Measurements from ENCODE around the gene COX4I2. TPM values are rescaled to one million over a fixed set of nuclear protein-coding genes. Genes with fewer than 3 reads are reported as not detected.
A peak's percentile ranks its signal among the peaks of the same experiment; 100 is the strongest.

COX4I2 gene
- total RNA-seq, 1 donor from 2014 or later = 7.1 TPM

- intact Hi-C loops (cut with DNase I) = no loop called here
- DNase-seq (ENCODE audit: missing footprints) (no peak), ATAC-seq (no peak)
Observed at GRCh38 chr20:31681769-31682168, 44.1 kb downstream of the COX4I2 start.

GRCh38 chr20:31682352-31682751 is 44.6 kb downstream of the COX4I2 start:
- intact Hi-C loops (cut with DNase I) = no loop called here

GRCh38 chr20:31682927-31683326 is 45.2 kb downstream of the COX4I2 start:
- ATAC-seq (no peak), DNase-seq (ENCODE audit: missing footprints) (no peak)
- intact Hi-C loops (cut with DNase I) = no loop called here

More at GRCh38 chr20:31682352-31682751, 44.6 kb downstream of the COX4I2 start:
- DNase-seq (ENCODE audit: missing footprints) = no peak
- ATAC-seq = no peak

GRCh38 chr20:31684153-31685015 is 46.7 kb downstream of the COX4I2 start:
- peak; percentile 11 for ATAC-seq
- intact Hi-C loops (cut with DNase I) = no loop called here
- DNase-seq (ENCODE audit: missing footprints) = no peak

GRCh38 chr20:31685853-31686643 is 48.3 kb downstream of the COX4I2 start:
- intact Hi-C loops (cut with DNase I) = no loop called here
- DNase-seq (ENCODE audit: missing footprints) = no peak
- ATAC-seq = no peak

- intact Hi-C loops (cut with DNase I) = no loop called here
- no peak for ATAC-seq
Observed at GRCh38 chr20:31687777-31688176, 50.1 kb downstream of the COX4I2 start.

GRCh38 chr20:31689141-31689540 is 51.4 kb downstream of the COX4I2 start:
- no peak for ATAC-seq
- DNase-seq (ENCODE audit: missing footprints) = no peak
- intact Hi-C loops (cut with DNase I) = no loop called here

More at GRCh38 chr20:31687777-31688176, 50.1 kb downstream of the COX4I2 start:
- DNase-seq (ENCODE audit: missing footprints) = no peak

- DNase-seq (ENCODE audit: missing footprints) = no peak
- ATAC-seq = no peak
- intact Hi-C loops (cut with DNase I) = no loop called here
Observed at GRCh38 chr20:31690124-31690666, 52.5 kb downstream of the COX4I2 start.

GRCh38 chr20:31691646-31692275 is 54.0 kb downstream of the COX4I2 start:
- DNase-seq (ENCODE audit: missing footprints) (no peak), ATAC-seq (no peak)
- intact Hi-C loops (cut with DNase I) = no loop called here

GRCh38 chr20:31693402-31693801 is 55.7 kb downstream of the COX4I2 start:
- DNase-seq (ENCODE audit: missing footprints) (no peak), ATAC-seq (no peak)
- intact Hi-C loops (cut with DNase I) = no loop called here

GRCh38 chr20:31693987-31694661 is 56.4 kb downstream of the COX4I2 start:
- no peak for DNase-seq (ENCODE audit: missing footprints)
- ATAC-seq = no peak

More at GRCh38 chr20:31693987-31694661, 56.4 kb downstream of the COX4I2 start:
- intact Hi-C loops (cut with DNase I) = no loop called here

Small RNAs within 50 kb of the gene (microRNA-seq; reads per million reads assigned to microRNA genes)
- not detected for gene MIR3193

Other genes with a start within 250 kb of the COX4I2 start
- gene DEFB119, start 247.3 kb upstream of the COX4I2 start, total RNA-seq = not detected
- not detected for gene DEFB121, start 231.7 kb upstream of the COX4I2 start, total RNA-seq
- not detected for gene DEFB123, start 197.3 kb upstream of the COX4I2 start, total RNA-seq
- gene DEFB124, start 162.8 kb upstream of the COX4I2 start, total RNA-seq = not detected
- 2.4 TPM for gene REM1, start 162.6 kb upstream of the COX4I2 start, total RNA-seq
- gene HM13, start 123.5 kb upstream of the COX4I2 start, total RNA-seq = 46.7 TPM
- gene ID1, start 32.6 kb upstream of the COX4I2 start, total RNA-seq = 98.9 TPM
- 55.2 TPM for gene BCL2L1, start 85.0 kb downstream of the COX4I2 start, total RNA-seq
- gene TPX2, start 101.4 kb downstream of the COX4I2 start, total RNA-seq = 1.2 TPM
- gene MYLK2, start 181.4 kb downstream of the COX4I2 start, total RNA-seq = 0.35 TPM
- gene FOXS1, start 207.7 kb downstream of the COX4I2 start, total RNA-seq = 0.89 TPM
- gene DUSP15, start 232.6 kb downstream of the COX4I2 start, total RNA-seq = 2.9 TPM
- gene TTLL9, start 232.7 kb downstream of the COX4I2 start, total RNA-seq = not detected